Stimulated activated CD8-positive, alpha-beta memory T cell treated with anti-CD3 and anti-CD28 coated beads, Interleukin-12 subunit alpha, Interleukin-12 subunit beta, amount 100 ng/mL, for 24 hours (primary cell): ENCODE measurements around the gene RGPD3.
"Not testable (repeated sequence)": the region's sequence is repeated elsewhere in the genome, so short reads cannot be mapped to it uniquely, and the experiment has no call there.

Experiments
- DNase-seq: peaks from one replicate; pipeline ENCODE4 v3.0.0-alpha.2; 2020; ENCODE audit errors: extremely low read depth

RGPD3 gene

DNA sequence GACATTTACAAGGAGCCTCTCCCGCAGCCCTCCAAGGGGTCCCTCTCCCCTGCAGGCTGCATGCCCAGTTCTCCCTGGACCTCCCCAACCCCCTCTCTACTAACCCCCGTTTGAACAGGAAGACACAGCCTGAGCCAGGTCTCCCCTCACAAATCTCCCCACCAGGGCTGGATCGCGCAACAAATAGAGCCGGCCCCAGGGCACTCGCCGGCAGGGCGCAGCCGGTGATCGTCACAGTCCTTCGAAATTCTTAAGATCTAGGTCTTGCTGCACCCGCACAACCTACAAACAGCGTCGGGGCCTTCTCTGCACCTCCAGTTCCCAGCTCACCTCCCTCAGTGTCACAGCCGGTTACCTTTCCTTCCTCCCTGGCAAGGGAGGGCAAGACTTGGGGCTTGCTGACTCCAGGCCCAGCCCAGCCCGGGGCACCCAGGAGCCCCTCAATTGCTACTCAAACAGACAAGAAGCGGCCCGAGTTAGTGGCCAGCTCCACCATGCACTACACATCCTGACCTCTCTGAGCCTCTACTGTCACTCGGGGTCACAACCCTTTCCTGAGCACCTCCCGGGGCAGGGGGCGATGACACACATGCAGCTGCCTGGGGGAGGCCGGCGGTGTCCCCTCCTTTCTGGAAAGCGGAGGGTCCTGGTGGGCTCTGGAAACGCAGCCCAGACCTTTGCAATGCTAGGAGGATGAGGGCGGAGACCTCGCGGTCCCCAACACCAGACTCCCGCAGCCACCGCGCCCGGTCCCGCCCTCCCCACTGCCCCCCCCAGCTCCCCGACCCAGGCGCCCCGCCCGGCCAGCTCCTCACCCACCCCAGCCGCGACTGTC, 18.6 kb upstream of the RGPD3 start, which contains the start of gene CD8B2:
CD8B2 (plus strand) TSS at position 814 of the 835 bp plus-strand sequence. CDS start 63 bp downstream, outside the sequence.
- DNase-seq: not testable (repeated sequence)

DNA sequence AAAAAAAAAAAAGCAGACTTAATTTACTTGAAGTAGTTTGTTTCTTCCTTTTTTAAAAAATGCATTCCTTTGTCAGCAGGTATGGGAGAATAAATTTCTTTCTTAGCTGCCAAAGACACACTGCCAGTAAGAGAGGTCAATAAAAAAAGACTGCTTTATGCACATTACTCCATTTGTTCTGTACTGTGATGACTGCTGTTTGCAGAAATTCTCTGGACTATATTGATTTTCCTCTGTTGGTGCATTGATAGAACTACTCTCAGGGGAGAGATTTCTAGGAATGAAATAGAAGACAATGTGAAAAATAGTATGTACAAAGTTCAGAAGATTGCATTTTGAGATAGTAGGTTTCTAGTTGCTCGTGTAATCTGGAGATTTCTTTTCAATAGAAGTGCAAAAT, 11.3 kb upstream of the RGPD3 start:
- not testable (repeated sequence) for DNase-seq

DNA sequence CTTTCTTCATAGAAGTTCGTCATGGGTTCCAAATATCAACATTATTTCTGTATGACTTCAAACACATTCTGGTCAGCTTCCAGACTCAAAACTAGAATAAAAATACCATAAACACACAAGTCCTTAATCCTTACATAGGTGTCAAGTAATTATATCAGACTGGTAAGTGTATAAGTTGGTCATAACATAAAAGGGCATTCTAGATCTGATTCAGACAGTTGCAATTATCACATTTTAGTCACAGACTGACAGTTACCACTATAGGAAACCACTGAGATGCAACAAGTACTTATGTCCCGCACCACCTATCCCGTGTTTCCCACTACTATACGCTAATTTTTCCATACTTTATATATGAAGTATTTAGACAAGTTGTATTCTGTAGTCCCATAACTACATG, 9.4 kb upstream of the RGPD3 start:
- not testable (repeated sequence) for DNase-seq

DNA sequence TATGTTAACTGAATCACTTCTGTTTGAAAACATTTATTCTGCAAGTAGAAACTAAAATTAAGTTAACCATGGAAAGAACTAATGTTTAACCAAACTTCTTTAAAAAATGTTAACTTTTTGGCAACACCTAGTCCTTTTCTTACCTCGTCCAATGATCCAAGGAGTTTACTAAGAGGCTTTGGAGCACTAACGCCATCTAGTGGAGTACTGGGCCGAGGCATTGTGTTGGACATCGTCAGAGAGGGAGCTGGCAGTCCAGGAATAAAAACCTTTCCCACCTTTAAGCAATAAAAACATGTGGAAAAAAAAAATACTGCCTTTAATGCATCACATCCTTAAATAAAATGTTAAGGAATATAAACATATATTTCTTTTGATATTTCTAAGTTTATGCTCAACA, 2.4 kb upstream of the RGPD3 start:
- DNase-seq: peak; percentile 9

DNA sequence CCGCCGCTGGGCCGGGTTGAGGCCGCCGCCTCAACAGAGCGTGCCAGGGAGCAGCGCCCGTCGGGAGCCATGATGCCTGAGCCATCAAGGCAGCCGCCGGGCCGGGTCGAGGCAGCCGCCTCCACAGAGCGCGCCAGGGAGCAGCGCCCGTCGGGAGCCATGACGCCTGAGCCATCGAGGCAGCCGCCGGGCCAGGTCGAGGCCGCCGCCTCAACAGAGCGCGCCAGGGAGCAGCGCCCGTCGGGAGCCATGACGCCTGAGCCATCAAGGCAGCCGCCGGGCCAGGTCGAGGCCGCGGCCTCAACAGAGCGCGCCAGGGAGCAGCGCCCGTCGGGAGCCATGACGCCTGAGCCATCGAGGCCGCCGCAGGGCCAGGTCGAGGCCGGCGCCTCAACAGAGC, 697 bp downstream of the RGPD3 start:
- DNase-seq: not testable (repeated sequence)

DNA sequence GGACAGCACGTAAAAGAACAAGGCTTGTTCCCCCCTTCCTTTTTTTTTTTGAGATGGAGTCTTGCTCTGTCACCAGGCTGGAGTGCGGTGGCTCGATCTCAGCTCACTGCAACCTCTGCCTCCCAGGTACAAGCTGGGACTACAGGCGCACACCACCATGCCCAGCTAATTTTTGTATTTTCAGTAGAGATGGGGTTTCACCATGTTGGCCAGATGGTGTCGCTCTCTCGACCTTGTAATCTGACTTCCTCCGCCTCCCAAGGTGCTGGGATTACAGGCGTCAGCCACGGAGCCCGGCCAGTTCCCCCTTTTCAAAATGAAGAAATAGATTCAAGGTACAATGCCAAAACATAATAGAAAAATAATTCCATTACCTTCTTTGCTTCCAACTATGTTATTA, 6.3 kb downstream of the RGPD3 start:
- not testable (repeated sequence) for DNase-seq

DNA sequence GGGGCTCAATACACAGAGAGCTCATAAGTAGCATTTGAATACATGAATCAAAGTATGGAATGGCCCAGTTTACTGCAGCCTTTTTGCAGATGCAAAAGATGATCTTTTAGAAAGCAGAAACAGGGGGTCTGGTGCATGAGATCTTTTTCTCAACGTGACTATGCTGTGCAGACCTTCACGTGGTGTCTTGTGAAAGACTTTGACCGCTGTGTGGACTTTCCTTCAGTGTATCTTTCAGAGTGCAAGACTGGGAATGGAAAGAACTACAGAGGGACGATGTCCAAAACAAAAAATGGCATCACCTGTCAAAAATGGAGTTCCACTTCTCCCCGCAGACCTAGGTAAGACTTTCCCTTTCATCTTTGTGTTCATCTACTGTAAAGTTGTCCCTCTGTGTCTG, 77.5 kb downstream of the RGPD3 start:
- DNase-seq: not testable (repeated sequence)

DNA sequence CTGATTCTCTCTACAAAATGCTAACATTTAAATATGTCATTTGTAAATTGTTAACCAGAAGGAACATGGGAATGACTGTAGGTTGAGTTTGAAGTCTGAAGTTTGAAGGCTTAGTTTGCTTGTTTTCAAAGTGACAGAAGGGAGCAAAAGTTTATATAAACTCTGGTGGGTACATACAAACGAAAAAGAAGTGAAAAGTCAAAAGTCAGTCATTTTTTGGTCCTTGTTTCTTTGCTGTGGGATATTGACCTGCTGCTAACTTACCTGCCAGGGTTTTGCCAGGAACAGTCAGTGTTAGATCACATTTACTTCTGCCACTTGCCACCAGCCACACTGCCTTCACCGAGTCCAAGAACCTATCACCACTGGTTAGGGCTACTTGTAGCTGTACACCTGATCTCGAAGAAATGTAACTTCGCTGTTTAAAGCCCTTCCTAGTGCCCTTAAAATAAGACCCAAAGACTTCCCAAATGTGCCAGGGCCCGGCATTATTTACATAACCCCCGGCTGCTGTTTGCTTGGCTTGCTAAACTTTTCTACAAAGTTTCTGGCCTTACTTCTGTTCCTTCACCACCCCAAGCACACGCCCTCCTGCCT, 79.3 kb downstream of the RGPD3 start:
- not testable (repeated sequence) for DNase-seq

DNA sequence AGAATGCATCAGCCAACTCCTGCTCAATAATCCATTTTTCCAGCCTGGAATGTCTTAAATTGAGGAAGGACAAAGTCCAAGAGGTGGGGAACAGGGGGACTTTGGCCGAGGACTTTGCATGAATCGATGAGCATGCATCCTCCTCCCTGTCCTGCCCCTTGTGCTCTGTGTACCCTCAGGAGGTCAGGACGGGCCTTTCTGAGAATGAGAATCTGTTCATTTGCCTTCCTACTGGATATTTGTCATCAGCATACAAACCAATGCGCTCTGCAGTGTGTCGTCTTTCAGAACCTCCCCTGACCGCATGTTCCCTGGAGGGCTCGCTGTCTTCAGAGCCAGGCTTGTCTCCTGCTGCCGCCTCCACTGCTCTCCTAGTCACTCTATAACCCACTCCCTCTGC, 83.7 kb downstream of the RGPD3 start:
- not testable (repeated sequence) for DNase-seq

DNA sequence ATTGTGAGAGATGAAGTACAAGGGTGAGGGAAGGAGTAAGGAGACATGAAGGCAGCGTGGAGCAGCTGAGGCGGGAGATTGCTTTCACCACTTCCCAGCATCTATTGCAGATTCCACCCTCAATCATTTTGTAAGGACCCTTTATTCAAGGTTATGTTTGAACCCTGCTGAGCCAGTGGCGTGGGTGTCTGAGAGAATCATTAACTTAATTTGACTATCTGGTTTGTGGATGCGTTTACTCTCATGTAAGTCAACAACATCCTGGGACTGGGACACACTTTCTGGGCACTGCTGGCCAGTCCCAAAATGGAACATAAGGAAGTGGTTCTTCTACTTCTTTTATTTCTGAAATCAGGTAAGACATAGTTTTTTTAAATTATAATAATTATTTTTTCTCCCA, 86.3 kb downstream of the RGPD3 start:
- DNase-seq: not testable (repeated sequence)

DNA sequence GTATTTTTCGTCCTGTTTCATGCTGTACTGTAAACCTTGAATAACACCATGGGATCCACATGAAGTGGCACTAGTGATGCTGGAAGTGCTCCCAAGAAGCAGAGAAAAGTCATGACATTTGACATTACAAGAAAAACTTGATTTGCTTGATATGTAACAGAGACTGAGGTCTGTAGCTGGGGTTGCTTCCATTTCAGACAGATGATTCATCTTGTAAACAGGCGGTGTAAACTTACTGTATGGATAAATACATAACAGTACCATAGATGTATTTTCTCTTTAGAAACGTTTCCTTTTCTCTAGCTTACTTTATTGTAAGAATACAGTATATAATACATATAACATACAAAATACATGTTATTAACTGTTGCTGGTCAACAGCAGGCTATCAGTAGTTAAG, 88.6 kb downstream of the RGPD3 start:
- DNase-seq: not testable (repeated sequence)

DNA sequence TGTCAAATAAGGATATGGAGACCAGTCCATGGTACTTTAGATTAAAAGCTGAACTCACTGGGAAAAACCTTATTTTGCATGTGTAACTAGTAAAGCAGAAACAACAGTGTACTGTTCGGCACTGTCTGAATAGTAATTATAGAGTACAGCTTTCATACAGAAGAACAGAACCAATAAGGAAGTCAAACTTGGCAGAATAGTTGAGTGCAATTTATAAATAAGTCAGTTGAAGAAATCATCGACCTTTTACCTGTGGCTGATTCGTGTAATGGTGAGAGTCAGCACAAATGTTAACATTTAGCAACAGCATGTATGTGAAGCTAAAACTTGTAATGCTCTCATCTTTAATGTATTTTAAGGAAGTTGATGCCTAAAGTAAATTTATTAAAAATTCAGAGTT, 99.0 kb downstream of the RGPD3 start:
- not testable (repeated sequence) for DNase-seq

DNA sequence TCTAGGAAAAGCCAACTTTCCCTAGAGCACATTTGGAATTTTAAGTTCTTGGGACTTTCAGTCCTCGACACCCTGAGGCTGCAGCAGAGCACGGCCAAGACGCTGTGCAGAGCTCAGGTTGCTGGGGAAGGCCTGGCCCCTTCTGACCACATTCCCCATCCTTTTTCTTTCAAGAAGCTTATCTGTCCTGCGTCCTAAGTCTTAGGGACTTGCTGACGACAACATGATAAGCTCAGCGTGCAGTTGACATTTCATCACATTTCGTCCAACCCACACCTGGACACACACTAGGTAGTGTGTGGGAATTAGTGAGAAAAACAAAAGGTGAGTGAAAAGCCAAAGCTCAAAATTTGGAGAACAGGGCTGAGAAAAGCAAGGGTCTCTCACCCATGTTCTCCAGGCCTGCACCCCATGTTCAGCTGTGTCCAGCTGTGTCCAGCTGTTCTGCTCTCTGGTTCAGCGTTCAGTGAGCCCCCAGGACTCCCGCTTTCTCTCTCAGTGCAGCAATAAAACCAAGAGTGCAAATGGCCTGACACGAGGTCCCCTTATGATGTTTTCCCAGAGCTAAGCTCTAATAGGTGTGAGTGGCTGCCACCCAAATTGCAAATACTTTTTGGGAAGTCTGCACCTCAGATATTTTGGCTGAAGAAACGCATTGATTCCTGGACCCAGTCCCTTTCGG, 101.9 kb downstream of the RGPD3 start:
- no peak for DNase-seq

DNA sequence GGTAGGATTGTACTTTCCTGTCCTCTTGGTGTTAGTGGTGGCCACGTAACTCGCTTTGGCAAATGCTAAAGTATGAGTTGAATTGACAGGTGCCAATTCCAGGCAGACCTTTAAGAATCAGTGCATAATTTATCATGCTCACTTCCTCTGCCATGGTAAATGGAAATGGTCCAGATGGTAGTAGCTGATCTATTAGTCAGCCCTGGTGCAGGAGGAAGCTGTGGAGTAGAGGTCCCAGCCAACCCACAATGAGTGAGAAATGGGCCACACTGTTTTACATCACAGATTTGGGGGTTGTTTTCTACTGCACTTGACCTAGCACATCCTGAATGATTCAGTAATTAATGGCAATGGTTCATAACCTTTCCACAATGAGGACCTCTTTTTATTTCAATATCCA, 104.4 kb downstream of the RGPD3 start:
- DNase-seq: no peak

DNA sequence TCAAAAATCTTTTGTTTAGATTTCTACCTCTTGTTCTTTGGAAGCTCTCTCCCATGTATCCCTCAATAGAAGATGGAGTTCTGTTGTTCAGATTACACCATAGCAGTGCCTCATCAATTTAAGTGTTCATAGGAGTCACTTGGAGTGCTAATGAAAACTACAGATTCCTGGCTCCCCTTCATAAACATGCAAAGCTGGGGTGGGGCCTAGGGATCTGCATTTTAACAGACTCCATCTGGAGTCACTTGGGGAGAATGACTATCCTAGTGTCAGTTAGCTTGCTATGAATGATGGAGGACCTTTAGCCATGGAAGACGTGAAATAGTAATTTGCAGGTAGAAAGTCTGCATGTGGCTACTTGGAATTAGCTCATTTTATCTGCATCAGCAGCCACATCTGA, 105.4 kb downstream of the RGPD3 start:
- no peak for DNase-seq

DNA sequence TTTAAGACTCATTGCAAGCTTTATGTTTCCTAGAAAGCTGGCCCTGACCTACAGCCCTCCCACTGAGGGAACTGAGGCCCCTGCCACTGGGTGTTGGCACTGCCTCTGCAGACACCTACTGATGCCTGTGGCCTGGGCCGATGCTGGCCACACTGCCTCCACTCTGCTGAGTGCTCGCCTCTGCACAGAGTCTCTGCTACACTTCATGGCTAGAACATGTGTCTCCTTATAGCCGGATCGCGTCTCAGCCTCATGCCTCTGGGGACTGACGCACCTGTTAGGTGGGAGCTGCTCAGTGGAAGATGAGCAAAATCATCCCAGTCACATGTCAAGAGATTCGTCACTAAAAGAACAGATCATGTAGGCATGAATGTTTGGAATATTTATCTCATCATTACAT, 108.7 kb downstream of the RGPD3 start:
- no peak for DNase-seq

DNA sequence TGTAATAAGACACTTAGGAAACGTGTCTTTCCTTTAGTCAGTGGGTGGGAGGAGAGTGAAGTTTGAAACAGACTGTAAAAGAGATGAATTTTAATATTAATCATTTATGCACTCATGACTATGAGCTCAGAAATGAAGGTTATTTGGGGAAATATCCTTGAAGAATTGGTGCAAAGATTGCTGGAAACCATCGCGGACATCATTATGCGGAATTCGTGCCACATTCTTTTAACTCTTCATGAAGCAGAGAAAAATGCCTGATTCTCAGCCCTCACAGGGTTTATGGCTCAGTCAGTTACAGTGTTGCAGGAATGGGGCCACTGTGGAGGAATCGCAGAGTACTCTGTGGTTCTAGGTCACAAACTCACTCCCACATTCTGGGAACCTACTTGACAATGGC, 109.7 kb downstream of the RGPD3 start:
- no peak for DNase-seq

DNA sequence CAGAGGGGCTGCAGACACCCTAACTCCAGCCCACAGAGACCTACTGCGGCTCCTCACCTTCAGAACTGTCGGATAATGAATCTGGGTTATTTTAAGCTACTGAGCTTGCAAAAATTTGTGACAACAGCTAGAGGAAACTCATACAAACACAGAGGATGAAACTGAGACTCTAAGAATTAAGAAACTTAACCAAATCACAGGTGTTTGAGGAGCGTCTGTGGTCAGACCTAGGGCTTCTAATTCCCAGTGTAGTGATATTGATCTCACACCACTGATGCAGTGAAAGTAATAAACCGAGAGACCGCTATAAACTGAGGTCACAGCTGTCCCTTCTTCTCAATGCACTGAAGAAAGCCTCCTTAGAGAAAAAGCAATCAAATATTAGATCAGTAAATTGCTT, 110.1 kb downstream of the RGPD3 start:
- DNase-seq: no peak

DNA sequence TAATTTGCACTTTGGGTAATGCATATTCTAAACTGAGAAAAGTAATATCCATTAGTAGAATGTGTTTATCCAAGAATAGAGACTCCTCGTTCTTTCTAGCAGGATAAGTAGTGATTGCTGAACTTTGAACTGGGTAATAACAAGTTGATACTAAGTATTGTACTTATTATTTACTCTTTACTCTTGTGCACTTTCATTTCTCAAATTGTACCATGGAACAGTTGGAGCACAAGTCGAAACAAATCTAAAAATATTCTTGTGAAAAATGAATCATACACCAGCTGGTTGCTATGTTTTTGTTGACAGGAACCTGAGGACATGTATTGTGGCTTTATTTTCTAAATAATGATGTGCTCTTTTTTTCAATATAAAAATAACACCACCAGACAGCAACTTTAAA, 111.9 kb downstream of the RGPD3 start:
- no peak for DNase-seq

DNA sequence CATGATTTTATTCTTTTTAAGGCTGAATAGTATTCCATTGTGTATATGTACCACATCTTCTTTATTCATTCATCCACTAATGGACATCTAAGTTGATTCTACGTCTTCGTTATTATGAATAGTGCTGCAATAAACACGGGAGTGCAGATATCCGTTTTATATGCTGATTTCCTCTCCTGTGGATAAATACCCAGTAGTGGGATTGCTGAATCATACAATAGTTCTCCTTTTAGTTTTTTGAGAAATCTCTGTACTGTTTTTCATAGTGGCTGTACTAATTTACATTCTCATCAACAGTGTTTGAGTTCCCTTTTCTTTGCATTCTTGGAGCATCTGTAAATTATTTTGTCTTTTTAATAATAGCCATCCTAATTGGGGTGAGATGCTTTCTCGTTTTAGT, 114.5 kb downstream of the RGPD3 start:
- no peak for DNase-seq

DNA sequence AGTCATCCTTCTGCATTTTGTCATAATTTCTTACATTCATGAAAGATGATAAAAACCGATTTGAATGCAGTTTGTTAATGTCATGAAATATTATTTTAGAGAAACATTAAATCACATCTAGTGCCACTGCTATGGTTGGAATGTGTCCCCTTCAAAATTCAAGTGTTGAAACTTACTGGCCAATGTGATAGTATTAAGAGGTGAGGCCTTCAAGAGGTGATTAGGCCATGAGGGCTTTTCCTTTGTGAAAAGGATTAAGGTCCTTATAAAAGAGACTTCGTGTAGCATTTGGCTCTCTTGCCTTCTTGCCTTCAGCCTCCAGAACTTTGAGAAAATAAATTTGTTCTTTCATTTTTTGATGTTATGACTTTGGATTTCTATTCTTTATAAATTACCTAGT, 117.2 kb downstream of the RGPD3 start:
- DNase-seq: no peak

DNA sequence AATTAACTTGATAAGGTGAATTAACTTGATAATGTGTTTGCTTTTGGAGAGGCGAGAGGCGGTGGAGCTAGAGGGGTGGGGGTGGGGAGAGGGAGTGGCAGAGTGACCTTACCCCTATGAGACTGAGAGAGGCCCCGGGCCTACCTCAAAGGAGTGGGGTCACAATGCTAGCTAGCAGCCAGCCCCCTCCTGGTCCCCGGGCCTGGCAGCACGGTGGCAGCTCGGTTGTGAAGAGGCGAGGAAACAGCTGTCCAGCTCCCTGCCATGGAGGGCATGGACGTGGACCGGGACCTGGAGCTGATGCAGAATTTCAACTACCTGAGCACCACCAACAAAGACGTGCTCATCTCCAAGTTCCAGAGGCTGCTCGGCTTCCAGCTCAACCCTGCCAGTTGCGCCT, 123.9 kb downstream of the RGPD3 start:
- no peak for DNase-seq

DNA sequence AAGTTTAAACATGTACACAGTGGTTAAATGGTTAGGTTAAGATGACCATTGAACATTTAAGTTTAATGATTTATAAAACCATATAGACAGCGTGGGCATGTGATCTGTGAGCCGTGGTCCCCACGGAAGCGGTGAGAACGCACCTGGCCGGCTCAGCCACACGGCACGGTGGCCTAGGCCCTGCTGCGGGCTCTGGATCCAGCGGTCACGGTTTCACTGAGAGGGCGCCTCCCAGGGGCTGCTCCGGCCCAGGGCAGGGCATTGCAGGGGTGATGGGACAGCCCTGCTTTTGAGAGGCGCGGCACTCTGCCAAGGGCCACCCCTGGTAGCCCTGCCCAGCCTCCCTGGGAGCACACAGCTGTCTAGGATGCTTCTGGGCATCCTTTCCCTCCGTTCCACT, 124.9 kb downstream of the RGPD3 start:
- DNase-seq: no peak
